HCT116 (cell line): ENCODE data around the gene ACYP2. TPM values are rescaled to one million over a fixed set of nuclear protein-coding genes. Genes with fewer than 3 reads are reported as not detected.

Experiments used
- ATAC-seq: fragments of 200-7000 bp; cut with Tn5 transposase; 2 replicates; pipeline ENCODE4 v1.9.1; 2020; ENCODE audit warnings: mild to moderate bottlenecking, moderate library complexity
- BruUV-seq: library from RNA; stranded (reverse); fragments of 400-500 nt; replicated peaks from 2 replicates; lab custom pipeline; 2021; lab: Mats Ljungman, UMichigan
- CTCF ChIA-PET: fragments of 300-600 bp; sonication (Branson Sonifier 250); formaldehyde crosslinking; loops from one replicate; lab custom pipeline; 2021; ENCODE audit warnings: antibody characterized with exemption; lab: Charles Lee
- POLR2A ChIA-PET: fragments of 300-600, 350-600 bp; sonication (Branson Sonifier 250); formaldehyde crosslinking; loops from one replicate; lab custom pipeline; 2021; ENCODE audit warnings: antibody characterized with exemption; lab: Charles Lee
- RAD21 ChIA-PET, 2 experiments: fragments of 300-600 bp; sonication (Branson Sonifier 250); formaldehyde crosslinking; loops; one replicate each; lab custom pipeline; 2023; ENCODE audit warnings: low total read pairs in 2 of 2; ENCODE audit not compliant: uncharacterized antibody in 2 of 2, unreplicated experiment in 2 of 2, low non-redundant PET in 1 of 2; lab: Charles Lee
- DNase-seq: peaks from one replicate; pipeline ENCODE4 v3.0.0-alpha.2; 2010; ENCODE audit warnings: low read depth, low spot score
- H2AFZ ChIP-seq: fragments of 200-600 bp; shearing (Covaris generic), sonication (generic); 2 replicates; pipeline ENCODE4 v1.6.1; 2017; ENCODE audit warnings: low read depth, mixed run types, mixed read lengths, antibody characterized with exemption, low read length; ENCODE audit not compliant: poor library complexity, severe bottlenecking
- H3K27ac ChIP-seq: 2 replicates; pipeline ENCODE4 v1.5.1; 2012; ENCODE audit warnings: low read depth, low read length
- H3K27me3 ChIP-seq: fragments of 200-600 bp; sonication (generic); 2 replicates; pipeline ENCODE4 v1.6.1; 2016; ENCODE audit warnings: mixed run types, low read length, mixed read lengths; ENCODE audit not compliant: insufficient read depth
- H3K36me3 ChIP-seq, 2 experiments: fragments of 200-500 bp in 1 of 2; fragments of 200-600 bp in 1 of 2; sonication (Bioruptor generic) in 1 of 2; sonication (generic) in 1 of 2; 2 replicates each; pipeline versions ENCODE4 v1.5.1 to v1.6.1; 2014 to 2016; ENCODE audit warnings: low read length in 2 of 2, inconsistent platforms in 1 of 2, mixed read lengths in 1 of 2, mixed run types in 1 of 2; ENCODE audit not compliant: insufficient read depth in 2 of 2, control insufficient read depth in 1 of 2
- H3K4me1 ChIP-seq, 2 experiments: fragments of 200-600 bp in 1 of 2; sonication (generic) in 1 of 2; 2 replicates each; pipeline versions ENCODE4 v1.5.1 to v1.6.1; 2012 to 2017; ENCODE audit warnings: low read length in 2 of 2, inconsistent platforms in 1 of 2, mild to moderate bottlenecking in 1 of 2, mixed read lengths in 1 of 2, mixed run types in 1 of 2, moderate library complexity in 1 of 2; ENCODE audit not compliant: insufficient read depth in 2 of 2, control insufficient read depth in 1 of 2
- H3K4me2 ChIP-seq: fragments of 200-600 bp; sonication (generic); 2 replicates; pipeline ENCODE4 v1.6.1; 2017; ENCODE audit warnings: mixed run types, low read length, mixed read lengths
- H3K4me3 ChIP-seq, 2 experiments: fragments of 200-600 bp in 1 of 2; sonication (generic) in 1 of 2; replicated peaks in 1 of 2; 2 replicates each; pipeline ENCODE4 v1.5.1; 2011 to 2016; ENCODE audit warnings: low read length in 2 of 2, control low read depth in 1 of 2, low read depth in 1 of 2, mild to moderate bottlenecking in 1 of 2, mixed read lengths in 1 of 2, mixed run types in 1 of 2
- H3K79me2 ChIP-seq: fragments of 200-600 bp; sonication (generic); 2 replicates; pipeline ENCODE4 v1.6.1; 2017; ENCODE audit warnings: mild to moderate bottlenecking, mixed run types, low read length, moderate library complexity, mixed read lengths; ENCODE audit not compliant: insufficient read depth
- H3K9ac ChIP-seq: fragments of 200-600 bp; sonication (generic); 2 replicates; pipeline ENCODE4 v1.6.1; 2016; ENCODE audit warnings: low read length, mixed read lengths
- H3K9me2 ChIP-seq: fragments of 200-600 bp; sonication (generic), shearing (Covaris generic); 2 replicates; pipeline ENCODE4 v1.6.1; 2017; ENCODE audit warnings: mixed run types, mild to moderate bottlenecking, moderate library complexity; ENCODE audit not compliant: insufficient read depth
- H3K9me3 ChIP-seq, 2 experiments: fragments of 200-500 bp in 1 of 2; fragments of 200-600 bp in 1 of 2; sonication (Bioruptor generic) in 1 of 2; sonication (generic) in 1 of 2; 2 replicates each; pipeline ENCODE4 v1.6.1; 2014 to 2017; ENCODE audit warnings: low read length in 2 of 2, mixed read lengths in 2 of 2, inconsistent platforms in 1 of 2, low read depth in 1 of 2, mild to moderate bottlenecking in 1 of 2, mixed run types in 1 of 2, moderate library complexity in 1 of 2; ENCODE audit not compliant: control insufficient read depth in 1 of 2, insufficient read depth in 1 of 2
- H4K20me1 ChIP-seq: fragments of 200-600 bp; sonication (generic), shearing (Covaris generic); 2 replicates; pipeline ENCODE4 v1.6.1; 2017; ENCODE audit warnings: mixed run types, mild to moderate bottlenecking, moderate library complexity; ENCODE audit not compliant: insufficient read depth
- EGR1 ChIP-seq: IDR thresholded peaks from 2 replicates; pipeline ENCODE4 v1.6.1; 2012; ENCODE audit warnings: low read depth
- ELF1 ChIP-seq: IDR thresholded peaks from 2 replicates; pipeline ENCODE4 v1.6.1; 2012; ENCODE audit warnings: low read depth, borderline replicate concordance
- SP1 ChIP-seq: IDR thresholded peaks from 2 replicates; pipeline ENCODE4 v1.6.1; 2012; ENCODE audit warnings: low read depth
- SRF ChIP-seq: IDR thresholded peaks from 2 replicates; pipeline ENCODE4 v1.6.1; 2012; ENCODE audit warnings: low read depth
- YY1 ChIP-seq: IDR thresholded peaks from 2 replicates; pipeline ENCODE4 v1.6.1; 2011; ENCODE audit warnings: low read length, low read depth, moderate library complexity, mild to moderate bottlenecking; ENCODE audit not compliant: insufficient replicate concordance; ENCODE audit errors: extremely low read depth
- intact Hi-C: fragments of 100-400 bp; cut with micrococcal nuclease; formaldehyde crosslinking; loops from 2 replicates; pipeline ENCODE4 v1.10.0; 2022
- total RNA-seq: library from RNA; stranded (reverse); gene quantifications from one replicate; pipeline ENCODE4 v1.2.1, GENCODE V29; 2021; ENCODE audit not compliant: unreplicated experiment
- TF ChIP-seq, protein P1 (sequence below): IDR thresholded peaks from 2 replicates; pipeline ENCODE4 v1.6.1; 2012; ENCODE audit warnings: low read depth
- TF ChIP-seq, protein P2 (sequence below): IDR thresholded peaks from 2 replicates; pipeline ENCODE4 v1.6.1; 2012
- TF ChIP-seq, protein P3 (sequence below): IDR thresholded peaks from 2 replicates; pipeline ENCODE4 v1.6.1; 2011; ENCODE audit warnings: mild to moderate bottlenecking, low read length, moderate library complexity; ENCODE audit not compliant: insufficient replicate concordance; ENCODE audit errors: extremely low read depth

Gene ACYP2
- total RNA-seq, 1 experiment from 2014 or later, result 9.4 TPM

DNA sequence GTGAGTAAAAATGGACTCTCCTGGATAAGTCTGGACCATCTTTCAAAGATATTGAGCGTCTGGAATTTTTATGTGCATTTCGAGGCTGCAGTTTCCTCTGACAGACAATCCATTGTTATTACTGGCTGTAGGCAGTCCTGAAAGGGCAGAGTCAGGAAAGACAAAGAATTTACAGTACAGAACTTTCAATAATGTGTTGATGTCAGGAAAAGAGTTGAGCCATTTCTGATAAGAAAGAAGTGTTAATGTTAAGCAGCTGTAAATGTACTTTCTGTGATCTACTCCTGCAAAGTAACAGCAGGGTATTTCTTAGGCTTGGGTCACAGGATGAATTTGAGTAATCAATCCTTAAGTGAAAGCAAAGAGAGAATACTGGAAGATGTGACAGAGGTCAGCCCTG is 110.8 kb downstream of the ACYP2 start:
- ATAC-seq (no peak), DNase-seq (no peak)
- ChIA-PET POLR2A (no interaction called here), CTCF (no interaction called here), RAD21 (no interaction called here)
- no peak overlapping the region for H3K4me3 ChIP-seq
- no peak overlapping the region for H2AFZ ChIP-seq
- H4K20me1 ChIP-seq, result no peaks in the 10 kb centered on the region
- no peaks in the 10 kb centered on the region for H3K9me3 ChIP-seq
- H3K4me1 ChIP-seq, result no peaks in the 10 kb centered on the region
- no TSS peak for BruUV-seq
- intact Hi-C loops, result no loop called here
- no peak overlapping the region for H3K27ac ChIP-seq
- TF ChIP-seq, protein P1, sequence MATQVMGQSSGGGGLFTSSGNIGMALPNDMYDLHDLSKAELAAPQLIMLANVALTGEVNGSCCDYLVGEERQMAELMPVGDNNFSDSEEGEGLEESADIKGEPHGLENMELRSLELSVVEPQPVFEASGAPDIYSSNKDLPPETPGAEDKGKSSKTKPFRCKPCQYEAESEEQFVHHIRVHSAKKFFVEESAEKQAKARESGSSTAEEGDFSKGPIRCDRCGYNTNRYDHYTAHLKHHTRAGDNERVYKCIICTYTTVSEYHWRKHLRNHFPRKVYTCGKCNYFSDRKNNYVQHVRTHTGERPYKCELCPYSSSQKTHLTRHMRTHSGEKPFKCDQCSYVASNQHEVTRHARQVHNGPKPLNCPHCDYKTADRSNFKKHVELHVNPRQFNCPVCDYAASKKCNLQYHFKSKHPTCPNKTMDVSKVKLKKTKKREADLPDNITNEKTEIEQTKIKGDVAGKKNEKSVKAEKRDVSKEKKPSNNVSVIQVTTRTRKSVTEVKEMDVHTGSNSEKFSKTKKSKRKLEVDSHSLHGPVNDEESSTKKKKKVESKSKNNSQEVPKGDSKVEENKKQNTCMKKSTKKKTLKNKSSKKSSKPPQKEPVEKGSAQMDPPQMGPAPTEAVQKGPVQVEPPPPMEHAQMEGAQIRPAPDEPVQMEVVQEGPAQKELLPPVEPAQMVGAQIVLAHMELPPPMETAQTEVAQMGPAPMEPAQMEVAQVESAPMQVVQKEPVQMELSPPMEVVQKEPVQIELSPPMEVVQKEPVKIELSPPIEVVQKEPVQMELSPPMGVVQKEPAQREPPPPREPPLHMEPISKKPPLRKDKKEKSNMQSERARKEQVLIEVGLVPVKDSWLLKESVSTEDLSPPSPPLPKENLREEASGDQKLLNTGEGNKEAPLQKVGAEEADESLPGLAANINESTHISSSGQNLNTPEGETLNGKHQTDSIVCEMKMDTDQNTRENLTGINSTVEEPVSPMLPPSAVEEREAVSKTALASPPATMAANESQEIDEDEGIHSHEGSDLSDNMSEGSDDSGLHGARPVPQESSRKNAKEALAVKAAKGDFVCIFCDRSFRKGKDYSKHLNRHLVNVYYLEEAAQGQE, result no peak
- TF ChIP-seq YY1, result no peak
- TF ChIP-seq, protein P2, sequence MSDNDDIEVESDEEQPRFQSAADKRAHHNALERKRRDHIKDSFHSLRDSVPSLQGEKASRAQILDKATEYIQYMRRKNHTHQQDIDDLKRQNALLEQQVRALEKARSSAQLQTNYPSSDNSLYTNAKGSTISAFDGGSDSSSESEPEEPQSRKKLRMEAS, result no peak
- no peak for TF ChIP-seq ELF1
- no peak for TF ChIP-seq SRF
- TF ChIP-seq EGR1, result no peak
- H3K9ac ChIP-seq, result no peak overlapping the region
- no peak overlapping the region for H3K4me2 ChIP-seq
- H3K9me2 ChIP-seq, result no peaks in the 10 kb centered on the region
- no peaks in the 10 kb centered on the region for H3K79me2 ChIP-seq
- H3K36me3 ChIP-seq, result no peaks in the 10 kb centered on the region
- H3K27me3 ChIP-seq, result no peaks in the 10 kb centered on the region

DNA sequence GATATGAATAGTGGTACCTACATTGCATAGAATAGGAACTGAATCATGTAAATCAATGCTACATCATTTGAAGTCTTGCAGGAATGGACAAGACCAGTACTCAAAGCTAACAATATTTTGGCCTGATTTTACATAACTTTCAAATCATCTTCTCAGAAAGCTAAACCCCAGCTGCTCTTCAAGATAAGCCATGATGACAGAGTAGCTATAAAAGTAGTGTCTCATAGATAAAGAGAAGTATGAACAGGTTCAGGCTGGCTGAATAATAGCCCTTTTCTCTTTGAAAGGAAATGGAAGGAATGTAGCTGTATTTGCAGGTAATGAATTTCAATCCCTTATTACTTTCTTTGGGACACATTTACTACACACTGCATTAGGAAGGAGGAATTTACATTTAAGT is 112.4 kb downstream of the ACYP2 start:
- DNase-seq (no peak), ATAC-seq (no peak)
- Histone ChIP-seq H3K9me3 (no peaks in the 10 kb centered on the region), H3K4me1 (no peaks in the 10 kb centered on the region), H3K27me3 (no peaks in the 10 kb centered on the region), H3K27ac (no peak overlapping the region), H4K20me1 (no peaks in the 10 kb centered on the region), H3K36me3 (no peaks in the 10 kb centered on the region), H3K79me2 (no peaks in the 10 kb centered on the region), H3K4me3 (no peak overlapping the region), H3K4me2 (no peak overlapping the region), H3K9ac (no peak overlapping the region), H3K9me2 (no peaks in the 10 kb centered on the region), H2AFZ (no peak overlapping the region)
- POLR2A ChIA-PET, result no interaction called here
- RAD21 ChIA-PET, result no interaction called here
- no TSS peak for BruUV-seq
- CTCF ChIA-PET, result no interaction called here
- intact Hi-C loops, result no loop called here
- TF ChIP-seq, protein P3, sequence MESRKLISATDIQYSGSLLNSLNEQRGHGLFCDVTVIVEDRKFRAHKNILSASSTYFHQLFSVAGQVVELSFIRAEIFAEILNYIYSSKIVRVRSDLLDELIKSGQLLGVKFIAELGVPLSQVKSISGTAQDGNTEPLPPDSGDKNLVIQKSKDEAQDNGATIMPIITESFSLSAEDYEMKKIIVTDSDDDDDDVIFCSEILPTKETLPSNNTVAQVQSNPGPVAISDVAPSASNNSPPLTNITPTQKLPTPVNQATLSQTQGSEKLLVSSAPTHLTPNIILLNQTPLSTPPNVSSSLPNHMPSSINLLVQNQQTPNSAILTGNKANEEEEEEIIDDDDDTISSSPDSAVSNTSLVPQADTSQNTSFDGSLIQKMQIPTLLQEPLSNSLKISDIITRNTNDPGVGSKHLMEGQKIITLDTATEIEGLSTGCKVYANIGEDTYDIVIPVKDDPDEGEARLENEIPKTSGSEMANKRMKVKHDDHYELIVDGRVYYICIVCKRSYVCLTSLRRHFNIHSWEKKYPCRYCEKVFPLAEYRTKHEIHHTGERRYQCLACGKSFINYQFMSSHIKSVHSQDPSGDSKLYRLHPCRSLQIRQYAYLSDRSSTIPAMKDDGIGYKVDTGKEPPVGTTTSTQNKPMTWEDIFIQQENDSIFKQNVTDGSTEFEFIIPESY, result no peak
- TF ChIP-seq SP1, result no peak
- TF ChIP-seq, protein P1, result no peak
